GDM1 (cell line): ENCODE results near the gene PPP3CB.
A peak's percentile ranks its signal among the peaks of the same experiment; 100 is the strongest.

Source experiments
- DNase-seq: peaks from one replicate; lab custom pipeline; 2025; lab: John Stamatoyannopoulos, UW

The PPP3CB gene

GRCh38 chr10:73495884-73496674, at the start of gene PPP3CB:
Gene PPP3CB, minus strand, starts transcription at chr10:73496024. Its CDS starts 135 bp downstream, at chr10:73495889.
- DNase-seq: peak; percentile 91

- no peak for DNase-seq
Measured at GRCh38 chr10:73545357-73545756, 49.5 kb upstream of the PPP3CB start.

GRCh38 chr10:73537709-73538108, 41.9 kb upstream of the PPP3CB start:
- no peak for DNase-seq

GRCh38 chr10:73537288-73537687, 41.5 kb upstream of the PPP3CB start:
- no peak for DNase-seq

GRCh38 chr10:73534857-73535256, 39.0 kb upstream of the PPP3CB start:
- no peak for DNase-seq

GRCh38 chr10:73529089-73529832, 33.4 kb upstream of the PPP3CB start:
- peak; percentile 50 for DNase-seq

GRCh38 chr10:73522263-73522662, 26.4 kb upstream of the PPP3CB start:
- no peak for DNase-seq

GRCh38 chr10:73519336-73519735, 23.5 kb upstream of the PPP3CB start:
- DNase-seq: no peak

GRCh38 chr10:73517166-73517888, 21.5 kb upstream of the PPP3CB start:
- DNase-seq: no peak

- DNase-seq: no peak
Measured at GRCh38 chr10:73512207-73512743, 16.5 kb upstream of the PPP3CB start.

- no peak for DNase-seq
Measured at GRCh38 chr10:73509695-73510094, 13.9 kb upstream of the PPP3CB start.

GRCh38 chr10:73506491-73506890, 10.7 kb upstream of the PPP3CB start:
- DNase-seq: no peak

- DNase-seq: no peak
Measured at GRCh38 chr10:73506074-73506473, 10.2 kb upstream of the PPP3CB start.

GRCh38 chr10:73503037-73503436, 7.2 kb upstream of the PPP3CB start:
- no peak for DNase-seq

GRCh38 chr10:73501651-73502050, 5.8 kb upstream of the PPP3CB start:
- DNase-seq: no peak

GRCh38 chr10:73497623-73498022, 1.8 kb upstream of the PPP3CB start:
- no peak for DNase-seq

GRCh38 chr10:73495226-73495883, 469 bp downstream of the PPP3CB start:
- DNase-seq: peak; percentile 89

GRCh38 chr10:73494877-73495225, 973 bp downstream of the PPP3CB start:
- no peak for DNase-seq

GRCh38 chr10:73494213-73494612, 1.6 kb downstream of the PPP3CB start:
- DNase-seq: no peak

- no peak for DNase-seq
Measured at GRCh38 chr10:73493781-73494180, 2.0 kb downstream of the PPP3CB start.

- DNase-seq: no peak
Measured at GRCh38 chr10:73486601-73487000, 9.2 kb downstream of the PPP3CB start.

- DNase-seq: no peak
Measured at GRCh38 chr10:73485320-73485719, 10.5 kb downstream of the PPP3CB start.
